MM.1S (cell line): Measurements from ENCODE around the gene PSMD6.

Experiments used
- DNase-seq: peaks from one replicate; pipeline ENCODE4 v3.0.0-alpha.2; 2015
- H2AFZ ChIP-seq: fragments of 300-600 bp; sonication (generic); 2 replicates; pipeline ENCODE4 v1.6.0; 2016; ENCODE audit warnings: antibody characterized with exemption, low read length
- H3F3A ChIP-seq: fragments of 300-600 bp; sonication (generic); 2 replicates; pipeline ENCODE4 v1.6.1; 2016; ENCODE audit warnings: mild to moderate bottlenecking, antibody characterized with exemption, low read length, moderate library complexity, mixed read lengths; ENCODE audit not compliant: insufficient read depth
- H3K27ac ChIP-seq: fragments of 300-600 bp; sonication (generic); 2 replicates; pipeline ENCODE4 v1.5.1; 2016; ENCODE audit warnings: mild to moderate bottlenecking, low read length
- H3K27me3 ChIP-seq: fragments of 300-600 bp; sonication (generic); replicated peaks from 2 replicates; pipeline ENCODE4 v1.6.0; 2016; ENCODE audit warnings: low read length; ENCODE audit not compliant: insufficient read depth
- H3K36me3 ChIP-seq: fragments of 300-600 bp; sonication (generic); replicated peaks from 2 replicates; pipeline ENCODE4 v1.6.1; 2016; ENCODE audit warnings: mild to moderate bottlenecking, low read length, mixed read lengths; ENCODE audit not compliant: insufficient read depth
- H3K4me1 ChIP-seq: fragments of 300-600 bp; sonication (generic); 2 replicates; pipeline ENCODE4 v1.6.1; 2016; ENCODE audit warnings: low read length, mixed read lengths
- H3K4me2 ChIP-seq: fragments of 300-600 bp; sonication (generic); 2 replicates; pipeline ENCODE4 v1.6.0; 2016; ENCODE audit warnings: low read depth, low read length
- H3K4me3 ChIP-seq: fragments of 300-600 bp; sonication (generic); 2 replicates; pipeline ENCODE4 v1.5.1; 2016; ENCODE audit warnings: low read length, mixed read lengths
- H3K79me2 ChIP-seq: fragments of 300-600 bp; sonication (generic); 2 replicates; pipeline ENCODE4 v1.6.1; 2016; ENCODE audit warnings: mixed run types, low read length, mixed read lengths
- H3K9ac ChIP-seq: fragments of 300-600 bp; sonication (generic); 2 replicates; pipeline ENCODE4 v1.6.1; 2016; ENCODE audit warnings: low read length, mixed read lengths
- H3K9me2 ChIP-seq: fragments of 300-600 bp; sonication (generic); replicated peaks from 2 replicates; pipeline ENCODE4 v1.6.1; 2016; ENCODE audit warnings: mild to moderate bottlenecking, low read length, mixed read lengths; ENCODE audit not compliant: insufficient read depth
- H3K9me3 ChIP-seq: fragments of 300-600 bp; sonication (generic); replicated peaks from 2 replicates; pipeline ENCODE4 v1.6.1; 2016; ENCODE audit warnings: mild to moderate bottlenecking, low read length, mixed read lengths; ENCODE audit not compliant: insufficient read depth
- H4K20me1 ChIP-seq: fragments of 300-600 bp; sonication (generic); 2 replicates; pipeline ENCODE4 v1.6.1; 2016; ENCODE audit warnings: mild to moderate bottlenecking, low read length, moderate library complexity, mixed read lengths; ENCODE audit not compliant: insufficient read depth
- CTCF ChIP-seq: fragments of 300-600 bp; sonication (generic); IDR thresholded peaks from 2 replicates; pipeline ENCODE4 v1.5.1; 2016; ENCODE audit warnings: antibody characterized with exemption, low read length, mixed read lengths
- EZH2 ChIP-seq: fragments of 300-600 bp; sonication (generic); optimal IDR thresholded peaks from 2 replicates; pipeline ENCODE3; 2017; ENCODE audit warnings: low read depth, mild to moderate bottlenecking, antibody characterized with exemption, low read length, mixed read lengths
- EZH2phosphoT487 ChIP-seq: fragments of 300-600 bp; sonication (generic); IDR thresholded peaks from 2 replicates; pipeline ENCODE4 v1.6.1; 2018; ENCODE audit warnings: antibody characterized with exemption, low read length

Gene PSMD6

GRCh38 chr3:63986831-63987230 lies 36.5 kb downstream of the PSMD6 start:
- TF ChIP-seq EZH2: no peak
- TF ChIP-seq EZH2phosphoT487: no peak
- no peak for TF ChIP-seq CTCF

GRCh38 chr3:63986146-63986545 lies 37.1 kb downstream of the PSMD6 start:
- H3K9me3 ChIP-seq: no peaks in the 10 kb centered on the region
- H3K27me3 ChIP-seq: no peaks in the 10 kb centered on the region

More at GRCh38 chr3:63986831-63987230, 36.5 kb downstream of the PSMD6 start:
- no peak overlapping the region for H3K4me2 ChIP-seq
- H3K79me2 ChIP-seq: no peaks in the 10 kb centered on the region
- H3K9ac ChIP-seq: no peak overlapping the region
- 0 out of 2 replicates have a peak, but pooled peaks cover 2% of the 10 kb centered on the region for H3K36me3 ChIP-seq
- H3F3A ChIP-seq: no peaks in the 10 kb centered on the region
- H3K4me3 ChIP-seq: no peak overlapping the region
- H3K27ac ChIP-seq: no peak overlapping the region
- H3K4me1 ChIP-seq: 0 out of 2 replicates have a peak, but pooled peaks cover 5% of the 10 kb centered on the region
- H3K9me3 ChIP-seq: no peaks in the 10 kb centered on the region
- H3K9me2 ChIP-seq: no peaks in the 10 kb centered on the region
- no peaks in the 10 kb centered on the region for H4K20me1 ChIP-seq
- no peaks in the 10 kb centered on the region for H3K27me3 ChIP-seq
- H2AFZ ChIP-seq: no peak overlapping the region
- no peak for DNase-seq

GRCh38 chr3:63984391-63984790 lies 38.9 kb downstream of the PSMD6 start:
- H3K9me3 ChIP-seq: no peaks in the 10 kb centered on the region
- H3K9ac ChIP-seq: no peak overlapping the region
- no peak overlapping the region for H3K4me3 ChIP-seq
- H3K9me2 ChIP-seq: no peaks in the 10 kb centered on the region
- H3K79me2 ChIP-seq: peaks cover 5% of the 10 kb centered on the region; the same call in 1 of the 2 replicates
- H3K27ac ChIP-seq: no peak overlapping the region
- H3K4me2 ChIP-seq: no peak overlapping the region
- H3K27me3 ChIP-seq: no peaks in the 10 kb centered on the region
- H3F3A ChIP-seq: no peaks in the 10 kb centered on the region
- TF ChIP-seq EZH2phosphoT487: no peak
- no peak for TF ChIP-seq CTCF
- TF ChIP-seq EZH2: no peak
- no peak overlapping the region for H2AFZ ChIP-seq
- H3K36me3 ChIP-seq: peaks cover 2% of the 10 kb centered on the region; the same call in 1 of the 2 replicates
- H4K20me1 ChIP-seq: no peaks in the 10 kb centered on the region
- no peak for DNase-seq
- 0 out of 2 replicates have a peak, but pooled peaks cover 5% of the 10 kb centered on the region for H3K4me1 ChIP-seq

More at GRCh38 chr3:63986146-63986545, 37.1 kb downstream of the PSMD6 start:
- H4K20me1 ChIP-seq: no peaks in the 10 kb centered on the region
- no peak for DNase-seq
- no peaks in the 10 kb centered on the region for H3F3A ChIP-seq
- H3K27ac ChIP-seq: no peak overlapping the region
- no peak overlapping the region for H3K4me3 ChIP-seq
- no peaks in the 10 kb centered on the region for H3K79me2 ChIP-seq
- TF ChIP-seq EZH2phosphoT487 (no peak), CTCF (no peak)
- H3K4me1 ChIP-seq: 0 out of 2 replicates have a peak, but pooled peaks cover 5% of the 10 kb centered on the region
- H2AFZ ChIP-seq: no peak overlapping the region
- no peak overlapping the region for H3K4me2 ChIP-seq
- 0 out of 2 replicates have a peak, but pooled peaks cover 2% of the 10 kb centered on the region for H3K36me3 ChIP-seq
- H3K9me2 ChIP-seq: no peaks in the 10 kb centered on the region
- H3K9ac ChIP-seq: no peak overlapping the region
